Activated naive CD4-positive, alpha-beta T cell treated with anti-CD3 and anti-CD28 coated beads, Interleukin-2, amount 10 ng/mL, durations not matched to agents 7 days and 5 days (primary cell): ENCODE results near the gene ZNF786.
"Not testable (repeated sequence)": the region's sequence is repeated elsewhere in the genome, so short reads cannot be mapped to it uniquely, and the experiment has no call there.

Experiments
- CTCF ChIA-PET: fragments of 350-600 bp; sonication (Branson Sonifier 250); formaldehyde crosslinking; loops from one replicate; lab custom pipeline; 2021; ENCODE audit warnings: antibody characterized with exemption; lab: Charles Lee
- DNase-seq: peaks from one replicate; pipeline ENCODE4 v3.0.0-alpha.2; 2020
- H3K27ac Mint-ChIP-seq: one replicate; pipeline ENCODE4 v1.8.0; 2021; ENCODE audit warnings: mild to moderate bottlenecking, moderate library complexity, mixed read lengths
- H3K27me3 Mint-ChIP-seq: one replicate; pipeline ENCODE4 v1.8.0; 2021; ENCODE audit warnings: mild to moderate bottlenecking, mixed read lengths
- H3K36me3 Mint-ChIP-seq: one replicate; pipeline ENCODE4 v1.8.0; 2021; ENCODE audit warnings: mixed read lengths
- H3K4me1 Mint-ChIP-seq: one replicate; pipeline ENCODE4 v1.8.0; 2021; ENCODE audit warnings: mixed read lengths
- H3K4me3 Mint-ChIP-seq: one replicate; pipeline ENCODE4 v1.8.0; 2021; ENCODE audit warnings: mild to moderate bottlenecking, moderate library complexity, mixed read lengths
- H3K9me3 Mint-ChIP-seq: one replicate; pipeline ENCODE4 v1.8.0; 2021; ENCODE audit warnings: mixed read lengths

The ZNF786 gene

GRCh38 chr7:149036676-149037075, 53.8 kb downstream of the ZNF786 start:
- CTCF ChIA-PET = no interaction called here
- no peak overlapping the region for H3K4me3 Mint-ChIP-seq
- H3K27ac Mint-ChIP-seq = no peak overlapping the region
- H3K36me3 Mint-ChIP-seq = no peaks in the 10 kb centered on the region
- H3K9me3 Mint-ChIP-seq = peaks cover 18% of the 10 kb centered on the region
- DNase-seq = no peak
- H3K4me1 Mint-ChIP-seq = no peaks in the 10 kb centered on the region
- H3K27me3 Mint-ChIP-seq = peaks cover 5% of the 10 kb centered on the region

GRCh38 chr7:149031353-149031910, 59.1 kb downstream of the ZNF786 start:
- H3K9me3 Mint-ChIP-seq = peaks cover 5% of the 10 kb centered on the region
- no peak overlapping the region for H3K27ac Mint-ChIP-seq
- CTCF ChIA-PET = interaction anchor here (0.7 to 2.0 kb wide), 3 partner anchors 11 to 34 kb away, joined by 3 to 6 read pairs (median 4); no protein-coding TSS in a partner anchor
- peaks cover 5% of the 10 kb centered on the region for H3K36me3 Mint-ChIP-seq
- peaks cover 5% of the 10 kb centered on the region for H3K27me3 Mint-ChIP-seq
- peaks cover 20% of the 10 kb centered on the region for H3K4me1 Mint-ChIP-seq
- no peak for DNase-seq
- H3K4me3 Mint-ChIP-seq = no peak overlapping the region

GRCh38 chr7:149030439-149030838, 60.1 kb downstream of the ZNF786 start:
- H3K4me1 Mint-ChIP-seq = peaks cover 30% of the 10 kb centered on the region
- peaks cover 10% of the 10 kb centered on the region for H3K36me3 Mint-ChIP-seq
- CTCF ChIA-PET = interaction anchor here (0.7 to 2.1 kb wide), 2 partner anchors 10 to 25 kb away, joined by 4 to 6 read pairs; no protein-coding TSS in a partner anchor
- not testable (repeated sequence) for H3K9me3 Mint-ChIP-seq, H3K27ac Mint-ChIP-seq, H3K27me3 Mint-ChIP-seq, DNase-seq, H3K4me3 Mint-ChIP-seq

GRCh38 chr7:149028346-149029109, 62.0 kb downstream of the ZNF786 start, which contains the start of gene PDIA4:
Gene PDIA4 (minus strand): TSS chr7:149028505. CDS start chr7:149028408, 97 bp downstream.
- Mint-ChIP-seq H3K4me1 (peaks cover 44% of the 10 kb centered on the region), H3K27me3 (no peaks in the 10 kb centered on the region), H3K9me3 (no peaks in the 10 kb centered on the region), H3K36me3 (peaks cover 19% of the 10 kb centered on the region), H3K4me3 (peak within 1 kb of the TSS; percentile 95), H3K27ac (peak within 1 kb of the TSS; percentile 95)
- DNase-seq = peak; percentile 100
- CTCF ChIA-PET = interaction anchor here (1.1 to 2.4 kb wide), 4 partner anchors 23 to 233 kb away, joined by 4 to 7 read pairs (median 6); partner anchors contain the start of gene ZNF783

GRCh38 chr7:149027611-149028345, 62.7 kb downstream of the ZNF786 start:
- H3K27ac Mint-ChIP-seq = peak overlapping the region; percentile 95
- peaks cover 24% of the 10 kb centered on the region for H3K36me3 Mint-ChIP-seq
- DNase-seq = no peak
- H3K4me3 Mint-ChIP-seq = peak overlapping the region; percentile 95
- H3K9me3 Mint-ChIP-seq = no peaks in the 10 kb centered on the region
- CTCF ChIA-PET = interaction anchor here (1.5 to 3.7 kb wide), 5 partner anchors 20 to 233 kb away, joined by 4 to 16 read pairs (median 7); partner anchors contain the start of gene ZNF783
- no peaks in the 10 kb centered on the region for H3K27me3 Mint-ChIP-seq
- peaks cover 49% of the 10 kb centered on the region for H3K4me1 Mint-ChIP-seq

GRCh38 chr7:149027055-149027454, 63.5 kb downstream of the ZNF786 start:
- H3K9me3 Mint-ChIP-seq = no peaks in the 10 kb centered on the region
- peaks cover 26% of the 10 kb centered on the region for H3K36me3 Mint-ChIP-seq
- peak overlapping the region; percentile 95 for H3K27ac Mint-ChIP-seq
- no peaks in the 10 kb centered on the region for H3K27me3 Mint-ChIP-seq
- CTCF ChIA-PET = interaction anchor here (1.5 to 3.7 kb wide), 5 partner anchors 20 to 234 kb away, joined by 4 to 16 read pairs (median 7); partner anchors contain the start of gene ZNF783
- DNase-seq = no peak
- H3K4me3 Mint-ChIP-seq = peak overlapping the region; percentile 95
- peaks cover 52% of the 10 kb centered on the region for H3K4me1 Mint-ChIP-seq

- Mint-ChIP-seq H3K27ac (no peak overlapping the region), H3K4me1 (peaks cover 45% of the 10 kb centered on the region), H3K27me3 (no peaks in the 10 kb centered on the region), H3K4me3 (no peak overlapping the region), H3K9me3 (no peaks in the 10 kb centered on the region), H3K36me3 (peaks cover 49% of the 10 kb centered on the region)
- CTCF ChIA-PET = interaction anchor here (1.0 to 1.9 kb wide), 2 partner anchors 42 to 45 kb away, joined by 4 to 6 read pairs; no protein-coding TSS in a partner anchor
- no peak for DNase-seq
Measured at GRCh38 chr7:149023662-149024061, 66.9 kb downstream of the ZNF786 start.

GRCh38 chr7:149022756-149023360, 67.7 kb downstream of the ZNF786 start:
- Mint-ChIP-seq H3K9me3 (no peaks in the 10 kb centered on the region), H3K4me3 (no peak overlapping the region), H3K27me3 (no peaks in the 10 kb centered on the region), H3K36me3 (peaks cover 49% of the 10 kb centered on the region), H3K4me1 (peaks cover 45% of the 10 kb centered on the region), H3K27ac (peak overlapping the region; percentile 30)
- CTCF ChIA-PET = interaction anchor here (0.9 to 1.9 kb wide), 2 partner anchors 17 to 43 kb away, joined by 3 to 6 read pairs; no protein-coding TSS in a partner anchor
- DNase-seq = no peak

- peaks cover 47% of the 10 kb centered on the region for H3K36me3 Mint-ChIP-seq
- no peaks in the 10 kb centered on the region for H3K27me3 Mint-ChIP-seq
- H3K4me3 Mint-ChIP-seq = no peak overlapping the region
- no peaks in the 10 kb centered on the region for H3K9me3 Mint-ChIP-seq
- H3K4me1 Mint-ChIP-seq = peaks cover 38% of the 10 kb centered on the region
- DNase-seq = no peak
- CTCF ChIA-PET = interaction anchor here (1.0 to 2.2 kb wide), 2 partner anchors 14 to 16 kb away, joined by 4 to 5 read pairs; no protein-coding TSS in a partner anchor
- no peak overlapping the region for H3K27ac Mint-ChIP-seq
Measured at GRCh38 chr7:149021725-149022062, 68.8 kb downstream of the ZNF786 start.

- H3K4me3 Mint-ChIP-seq = no peak overlapping the region
- CTCF ChIA-PET = interaction anchor here (0.6 to 2.2 kb wide), 2 partner anchors 10 to 13 kb away, joined by 4 to 5 read pairs; no protein-coding TSS in a partner anchor
Measured at GRCh38 chr7:149020483-149020882, 70.0 kb downstream of the ZNF786 start.

More at GRCh38 chr7:149020483-149020882, 70.0 kb downstream of the ZNF786 start:
- peaks cover 44% of the 10 kb centered on the region for H3K36me3 Mint-ChIP-seq
- H3K9me3 Mint-ChIP-seq = no peaks in the 10 kb centered on the region
- DNase-seq = no peak
- peaks cover 26% of the 10 kb centered on the region for H3K4me1 Mint-ChIP-seq
- H3K27me3 Mint-ChIP-seq = no peaks in the 10 kb centered on the region
- no peak overlapping the region for H3K27ac Mint-ChIP-seq
